ENCODE results near the gene FMO3.

The FMO3 gene

GRCh38 chr1:171140401-171140800 lies 49.7 kb downstream of the FMO3 start:
- DNase-seq (ENCODE audit: insufficient read length) (no peak), FAIRE-seq (no peak)
- TF ChIP-seq TAF1 (IDR thresholded peaks at IDR 0.05; ENCODE audit: borderline replicate concordance, low read depth, low read length) = no peak
- no peak for TF ChIP-seq POLR2A (IDR thresholded peaks at IDR 0.05; ENCODE audit: low read depth, low read length)
- no peak for TF ChIP-seq POLR2AphosphoS5 (IDR thresholded peaks at IDR 0.05; ENCODE audit: low read depth, low read length)

DNA sequence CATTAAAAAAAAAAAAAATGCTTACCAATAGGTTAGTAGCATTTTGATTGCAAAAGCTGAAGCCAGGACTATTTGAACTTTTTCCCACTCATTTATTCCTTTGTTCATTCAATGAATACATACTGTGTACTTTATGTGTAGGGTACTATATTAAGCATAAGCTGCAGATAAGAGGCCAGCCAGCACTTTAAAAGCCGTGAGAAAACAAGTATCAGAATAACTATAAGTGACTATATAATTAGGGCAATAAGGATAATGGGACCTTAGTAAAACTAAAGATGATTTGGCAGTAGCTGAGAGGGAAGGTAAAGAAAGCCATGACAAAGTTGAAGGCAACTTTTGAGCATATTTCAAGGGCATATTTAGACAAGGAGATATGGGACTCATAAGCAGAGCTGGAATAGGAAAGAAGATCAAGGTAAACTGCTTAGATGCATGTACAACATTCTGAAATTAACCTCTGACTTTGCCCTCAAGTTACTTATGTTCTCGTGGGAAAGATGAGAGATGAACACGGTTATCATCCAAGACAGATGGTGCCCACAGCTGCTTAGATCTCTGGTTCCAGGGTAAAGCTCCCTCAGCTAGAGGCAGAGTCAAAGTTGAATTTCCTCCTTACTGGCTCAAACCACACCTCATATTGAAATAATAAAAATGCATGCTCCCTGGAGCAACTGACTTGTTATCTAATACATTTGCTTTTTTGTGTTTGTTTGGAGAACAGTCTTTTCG lies 50.4 kb downstream of the FMO3 start:
- FAIRE-seq = no peak
- TF ChIP-seq TAF1 (IDR thresholded peaks at IDR 0.05; ENCODE audit: borderline replicate concordance, low read depth, low read length) (no peak), POLR2A (IDR thresholded peaks at IDR 0.05; ENCODE audit: low read depth, low read length) (no peak), POLR2AphosphoS5 (IDR thresholded peaks at IDR 0.05; ENCODE audit: low read depth, low read length) (no peak)
- DNase-seq (ENCODE audit: insufficient read length) = no peak

DNA sequence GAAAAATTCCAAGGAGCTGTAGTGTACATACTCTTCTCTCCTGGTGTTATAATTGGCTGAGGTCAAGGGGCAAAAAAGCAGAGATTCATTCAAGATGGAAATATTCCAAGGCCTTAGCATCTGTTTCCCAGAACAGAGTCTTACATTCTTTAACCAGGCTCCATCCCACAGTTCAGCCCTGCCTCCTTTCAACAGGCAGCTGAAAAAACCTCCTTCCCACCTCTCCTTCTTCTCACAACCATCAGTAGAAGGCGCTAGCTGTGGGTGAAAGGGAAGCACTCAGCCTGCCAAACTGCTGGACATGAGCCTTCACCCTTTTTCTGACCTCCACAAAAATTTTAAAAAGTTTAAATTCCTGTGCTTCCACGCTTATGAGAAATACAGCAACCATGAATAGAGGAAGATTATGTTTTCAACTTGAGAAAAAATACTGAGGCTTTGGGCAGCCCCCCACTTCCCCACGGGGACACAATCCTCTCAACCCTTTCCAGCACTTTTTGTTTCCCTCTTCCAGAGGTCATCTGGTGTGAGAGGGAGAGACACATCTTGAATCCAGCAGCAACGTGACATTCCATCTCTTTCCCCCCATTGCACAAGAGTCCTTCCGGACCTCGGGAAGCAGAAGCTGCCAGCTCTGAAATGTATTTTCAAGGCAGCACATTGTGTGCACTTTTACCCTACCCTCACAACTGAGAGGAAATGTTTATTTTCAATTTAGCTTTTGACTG lies 51.1 kb downstream of the FMO3 start:
- no peak for FAIRE-seq
- no peak for DNase-seq (ENCODE audit: insufficient read length)

GRCh38 chr1:171142416-171143385 lies 52.0 kb downstream of the FMO3 start:
- no peak for TF ChIP-seq POLR2A (IDR thresholded peaks at IDR 0.05; ENCODE audit: low read depth, low read length)
- no peak for TF ChIP-seq TAF1 (IDR thresholded peaks at IDR 0.05; ENCODE audit: borderline replicate concordance, low read depth, low read length)
- TF ChIP-seq POLR2AphosphoS5 (IDR thresholded peaks at IDR 0.05; ENCODE audit: low read depth, low read length) = no peak
- DNase-seq (ENCODE audit: insufficient read length) (no peak), FAIRE-seq (no peak)

More for the DNA sequence above, 51.1 kb downstream of the FMO3 start:
- TF ChIP-seq POLR2AphosphoS5 (IDR thresholded peaks at IDR 0.05; ENCODE audit: low read depth, low read length) (no peak), POLR2A (IDR thresholded peaks at IDR 0.05; ENCODE audit: low read depth, low read length) (no peak), TAF1 (IDR thresholded peaks at IDR 0.05; ENCODE audit: borderline replicate concordance, low read depth, low read length) (no peak)

DNA sequence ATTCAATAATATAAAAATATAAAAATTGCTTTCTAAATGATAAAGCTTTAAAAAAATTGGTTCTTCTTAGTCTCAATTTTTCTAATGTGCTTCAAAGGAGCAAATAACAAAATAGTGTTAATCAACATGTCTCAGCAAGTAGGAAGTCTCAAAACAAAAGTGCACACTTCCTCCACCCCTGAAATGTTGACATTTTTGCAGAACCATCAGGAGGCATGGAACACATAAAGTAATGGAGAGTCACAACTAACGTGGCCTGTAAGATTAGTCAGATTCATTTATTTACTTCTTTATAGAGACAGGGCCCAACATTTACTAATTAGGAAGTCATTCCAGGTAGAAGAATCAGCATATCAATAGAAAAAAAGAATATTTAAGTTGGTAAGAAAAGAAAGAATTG lies 59.5 kb downstream of the FMO3 start:
- no peak for FAIRE-seq
- no peak for DNase-seq (ENCODE audit: insufficient read length)
- TF ChIP-seq POLR2AphosphoS5 (IDR thresholded peaks at IDR 0.05; ENCODE audit: low read depth, low read length) = no peak

- TF ChIP-seq TAF1 (IDR thresholded peaks at IDR 0.05; ENCODE audit: borderline replicate concordance, low read depth, low read length) (no peak), POLR2AphosphoS5 (IDR thresholded peaks at IDR 0.05; ENCODE audit: low read depth, low read length) (no peak), POLR2A (IDR thresholded peaks at IDR 0.05; ENCODE audit: low read depth, low read length) (no peak)
- DNase-seq (ENCODE audit: insufficient read length) (no peak), FAIRE-seq (no peak)
Observed at GRCh38 chr1:171152549-171152948, 61.8 kb downstream of the FMO3 start.

GRCh38 chr1:171155484-171155883 lies 64.8 kb downstream of the FMO3 start:
- FAIRE-seq = no peak
- TF ChIP-seq POLR2A (IDR thresholded peaks at IDR 0.05; ENCODE audit: low read depth, low read length) = no peak
- TF ChIP-seq TAF1 (IDR thresholded peaks at IDR 0.05; ENCODE audit: borderline replicate concordance, low read depth, low read length) = no peak
- no peak for TF ChIP-seq POLR2AphosphoS5 (IDR thresholded peaks at IDR 0.05; ENCODE audit: low read depth, low read length)
- DNase-seq (ENCODE audit: insufficient read length) = no peak

GRCh38 chr1:171158096-171158495 lies 67.4 kb downstream of the FMO3 start:
- TF ChIP-seq POLR2AphosphoS5 (IDR thresholded peaks at IDR 0.05; ENCODE audit: low read depth, low read length) = no peak
- TF ChIP-seq POLR2A (IDR thresholded peaks at IDR 0.05; ENCODE audit: low read depth, low read length) = no peak
- no peak for TF ChIP-seq TAF1 (IDR thresholded peaks at IDR 0.05; ENCODE audit: borderline replicate concordance, low read depth, low read length)
- DNase-seq (ENCODE audit: insufficient read length) = no peak
- FAIRE-seq = no peak

GRCh38 chr1:171158551-171158950 lies 67.8 kb downstream of the FMO3 start:
- DNase-seq (ENCODE audit: insufficient read length) = no peak
- TF ChIP-seq TAF1 (IDR thresholded peaks at IDR 0.05; ENCODE audit: borderline replicate concordance, low read depth, low read length) (no peak), POLR2AphosphoS5 (IDR thresholded peaks at IDR 0.05; ENCODE audit: low read depth, low read length) (no peak)
- FAIRE-seq = no peak

DNA sequence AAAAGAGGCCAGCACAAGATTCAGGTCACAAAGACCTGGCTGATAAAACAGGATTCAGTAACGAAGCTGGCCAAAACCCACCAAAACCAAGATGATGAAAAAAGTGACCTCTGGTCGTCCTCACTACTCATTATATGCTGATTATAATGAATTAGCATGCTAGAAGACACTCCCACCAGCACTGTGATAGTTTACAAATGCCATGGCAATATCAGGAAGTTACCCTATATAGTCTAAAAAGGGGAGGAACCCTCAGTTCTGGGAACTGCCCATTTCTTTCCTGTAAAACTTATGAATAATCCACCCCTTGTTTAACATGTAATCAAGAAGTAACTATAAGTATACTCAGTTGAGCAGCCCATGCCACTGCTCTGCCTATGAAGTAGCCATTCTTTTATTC lies 68.4 kb downstream of the FMO3 start:
- TF ChIP-seq POLR2A (IDR thresholded peaks at IDR 0.05; ENCODE audit: low read depth, low read length) (no peak), POLR2AphosphoS5 (IDR thresholded peaks at IDR 0.05; ENCODE audit: low read depth, low read length) (no peak), TAF1 (IDR thresholded peaks at IDR 0.05; ENCODE audit: borderline replicate concordance, low read depth, low read length) (no peak)
- FAIRE-seq (no peak), DNase-seq (ENCODE audit: insufficient read length) (no peak)

- no peak for FAIRE-seq
- TF ChIP-seq TAF1 (IDR thresholded peaks at IDR 0.05; ENCODE audit: borderline replicate concordance, low read depth, low read length) = no peak
- no peak for TF ChIP-seq POLR2AphosphoS5 (IDR thresholded peaks at IDR 0.05; ENCODE audit: low read depth, low read length)
- TF ChIP-seq POLR2A (IDR thresholded peaks at IDR 0.05; ENCODE audit: low read depth, low read length) = no peak
- no peak for DNase-seq (ENCODE audit: insufficient read length)
Observed at GRCh38 chr1:171160211-171160610, 69.5 kb downstream of the FMO3 start.

All from GM12892 (cell line).